Neural progenitor cell (in vitro differentiated cells): ENCODE measurements around the gene SND1. TPM values are rescaled to one million over a fixed set of nuclear protein-coding genes. Genes with fewer than 3 reads are reported as not detected.
A peak's percentile ranks its signal among the peaks of the same experiment; 100 is the strongest.

Experiments used
- DNase-seq: peaks from one replicate; pipeline ENCODE4 v3.0.0-alpha.2; 2016; ENCODE audit warnings: low spot score
- H2AFZ ChIP-seq: fragments of 200-600 bp; sonication (generic); replicated peaks from 2 replicates; pipeline ENCODE4 v1.6.1; 2016; ENCODE audit warnings: antibody characterized with exemption
- H3F3A ChIP-seq: fragments of 200-600 bp; sonication (generic); 2 replicates; pipeline ENCODE4 v1.6.1; 2016; ENCODE audit warnings: antibody characterized with exemption, low read depth
- H3K27ac ChIP-seq: fragments of 200-600 bp; sonication (generic); 2 replicates; pipeline ENCODE4 v1.5.1; 2016; ENCODE audit warnings: mild to moderate bottlenecking
- H3K27me3 ChIP-seq: fragments of 200-600 bp; sonication (generic); 2 replicates; pipeline ENCODE4 v1.6.1; 2016; ENCODE audit warnings: mild to moderate bottlenecking, moderate library complexity
- H3K36me3 ChIP-seq: fragments of 200-600 bp; sonication (generic); 2 replicates; pipeline ENCODE4 v1.5.1; 2016
- H3K4me1 ChIP-seq: fragments of 200-600 bp; sonication (generic); 2 replicates; pipeline ENCODE4 v1.6.1; 2016; ENCODE audit warnings: mixed run types
- H3K4me2 ChIP-seq: fragments of 200-600 bp; sonication (generic); 2 replicates; pipeline ENCODE4 v1.6.1; 2016
- H3K4me3 ChIP-seq: fragments of 200-600 bp; sonication (generic); 2 replicates; pipeline ENCODE4 v1.5.1; 2016
- H3K79me2 ChIP-seq: fragments of 200-600 bp; sonication (generic); 2 replicates; pipeline ENCODE4 v1.6.1; 2016; ENCODE audit warnings: low read depth
- H3K9ac ChIP-seq: fragments of 200-600 bp; sonication (generic); 2 replicates; pipeline ENCODE4 v1.6.1; 2016
- H3K9me3 ChIP-seq: fragments of 200-600 bp; sonication (generic); 2 replicates; pipeline ENCODE4 v1.5.1; 2016; ENCODE audit warnings: low read depth
- H4K20me1 ChIP-seq: fragments of 200-600 bp; sonication (generic); 2 replicates; pipeline ENCODE4 v1.6.1; 2016; ENCODE audit warnings: low read depth
- H3K27ac Mint-ChIP-seq: 3 replicates; pipeline ENCODE4 v1.8.0; 2021; ENCODE audit warnings: mixed read lengths
- H3K27me3 Mint-ChIP-seq: 2 replicates; pipeline ENCODE4 v1.8.0; 2022; ENCODE audit warnings: low read depth, mild to moderate bottlenecking, inconsistent platforms, moderate library complexity, mixed read lengths; ENCODE audit not compliant: insufficient read depth
- H3K36me3 Mint-ChIP-seq: 3 replicates; pipeline ENCODE4 v1.8.0; 2021; ENCODE audit warnings: mixed read lengths
- H3K4me1 Mint-ChIP-seq: 3 replicates; pipeline ENCODE4 v1.8.0; 2021; ENCODE audit warnings: mixed read lengths
- H3K4me3 Mint-ChIP-seq: 3 replicates; pipeline ENCODE4 v1.8.0; 2021; ENCODE audit warnings: mild to moderate bottlenecking, moderate library complexity, mixed read lengths
- H3K9me3 Mint-ChIP-seq: 3 replicates; pipeline ENCODE4 v1.8.0; 2020; ENCODE audit warnings: mixed read lengths
- EZH2 ChIP-seq: fragments of 200-600 bp; sonication (generic); IDR thresholded peaks from 2 replicates; pipeline ENCODE4 v1.6.1; 2017; ENCODE audit warnings: antibody characterized with exemption, mild to moderate bottlenecking, moderate library complexity
- EZH2phosphoT487 ChIP-seq: fragments of 200-600 bp; sonication (generic); IDR thresholded peaks from 2 replicates; pipeline ENCODE4 v1.6.1; 2017; ENCODE audit warnings: antibody characterized with exemption
- total RNA-seq: library from RNA; depleted of rRNA; stranded (reverse); fragments of >200 nt; gene quantifications from 2 replicates; pipeline ENCODE4 v1.2.3, GENCODE V29; 2015; ENCODE audit warnings: low replicate concordance
- TF ChIP-seq, protein P1 (sequence below): fragments of 200-600 bp; sonication (generic); IDR thresholded peaks from 2 replicates; pipeline ENCODE4 v1.5.1; 2017; ENCODE audit warnings: antibody characterized with exemption, mild to moderate bottlenecking

The SND1 gene
- total RNA-seq, 1 donor from 2014 or later: 154 TPM

DNA sequence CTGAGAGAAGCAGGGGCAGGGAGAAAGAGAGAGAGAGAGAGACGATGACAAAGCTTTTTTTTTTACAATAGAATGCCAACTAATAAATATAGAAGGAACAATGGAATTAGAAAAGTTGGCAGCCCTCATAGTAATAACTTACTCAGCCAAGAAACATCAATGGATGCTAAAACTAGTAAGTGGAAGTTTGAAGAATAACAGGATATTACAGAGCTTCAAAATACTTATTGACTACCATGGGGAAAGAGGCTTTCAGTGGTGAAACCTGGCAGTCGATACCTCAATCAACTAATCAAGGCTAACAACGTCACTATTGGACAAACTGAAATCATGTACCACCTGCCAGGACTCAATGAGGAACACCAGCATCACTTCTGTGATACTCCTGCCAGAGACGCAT lies 479.7 kb downstream of the SND1 start:
- Histone ChIP-seq H3K36me3 (no peaks in the 10 kb centered on the region), H4K20me1 (no peaks in the 10 kb centered on the region), H3K4me1 (peaks cover 3% of the 10 kb centered on the region), H3K4me3 (no peak overlapping the region), H3K4me2 (no peak overlapping the region), H3K9me3 (no peaks in the 10 kb centered on the region), H2AFZ (no peak overlapping the region), H3K27me3 (peaks cover 86% of the 10 kb centered on the region), H3F3A (peaks cover 6% of the 10 kb centered on the region), H3K27ac (no peak overlapping the region), H3K9ac (no peak overlapping the region), H3K79me2 (no peaks in the 10 kb centered on the region)
- TF ChIP-seq, protein P1, sequence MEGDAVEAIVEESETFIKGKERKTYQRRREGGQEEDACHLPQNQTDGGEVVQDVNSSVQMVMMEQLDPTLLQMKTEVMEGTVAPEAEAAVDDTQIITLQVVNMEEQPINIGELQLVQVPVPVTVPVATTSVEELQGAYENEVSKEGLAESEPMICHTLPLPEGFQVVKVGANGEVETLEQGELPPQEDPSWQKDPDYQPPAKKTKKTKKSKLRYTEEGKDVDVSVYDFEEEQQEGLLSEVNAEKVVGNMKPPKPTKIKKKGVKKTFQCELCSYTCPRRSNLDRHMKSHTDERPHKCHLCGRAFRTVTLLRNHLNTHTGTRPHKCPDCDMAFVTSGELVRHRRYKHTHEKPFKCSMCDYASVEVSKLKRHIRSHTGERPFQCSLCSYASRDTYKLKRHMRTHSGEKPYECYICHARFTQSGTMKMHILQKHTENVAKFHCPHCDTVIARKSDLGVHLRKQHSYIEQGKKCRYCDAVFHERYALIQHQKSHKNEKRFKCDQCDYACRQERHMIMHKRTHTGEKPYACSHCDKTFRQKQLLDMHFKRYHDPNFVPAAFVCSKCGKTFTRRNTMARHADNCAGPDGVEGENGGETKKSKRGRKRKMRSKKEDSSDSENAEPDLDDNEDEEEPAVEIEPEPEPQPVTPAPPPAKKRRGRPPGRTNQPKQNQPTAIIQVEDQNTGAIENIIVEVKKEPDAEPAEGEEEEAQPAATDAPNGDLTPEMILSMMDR: no peak
- TF ChIP-seq EZH2: no peak
- Mint-ChIP-seq H3K4me3 (no peak overlapping the region), H3K27me3 (peaks cover 12% of the 10 kb centered on the region), H3K27ac (no peak overlapping the region), H3K9me3 (peaks cover 3% of the 10 kb centered on the region), H3K4me1 (peaks cover 8% of the 10 kb centered on the region), H3K36me3 (peaks cover 3% of the 10 kb centered on the region)
- DNase-seq: no peak

DNA sequence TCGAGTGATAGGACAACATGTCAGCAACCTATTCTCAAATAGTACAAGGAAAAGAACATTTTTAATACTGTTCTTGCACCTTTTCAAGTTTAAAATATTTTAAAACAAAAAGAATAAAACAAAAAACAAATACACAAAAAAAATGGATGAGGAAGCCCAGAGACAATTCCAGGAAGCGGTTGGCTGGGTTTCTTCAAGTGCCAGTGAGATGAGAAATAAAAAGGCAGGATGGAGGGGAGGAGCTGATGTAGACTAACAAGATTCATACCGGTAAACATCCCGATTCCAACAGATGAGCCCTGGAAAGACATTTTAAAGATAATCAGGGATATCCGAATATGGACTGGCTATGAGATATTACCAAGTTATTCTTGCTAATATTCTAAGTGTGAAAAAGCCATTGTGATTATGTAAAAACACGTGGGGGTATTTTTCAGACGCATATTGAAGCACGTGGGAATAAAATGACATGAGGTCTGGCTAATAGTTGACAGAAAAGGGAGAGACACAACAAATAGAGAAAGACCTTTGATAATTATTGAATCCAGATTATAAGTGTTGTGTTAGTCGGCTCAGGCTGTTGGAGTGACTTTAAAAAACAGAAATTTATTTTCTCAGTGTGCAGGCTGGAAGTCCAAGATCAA lies 480.6 kb downstream of the SND1 start:
- Histone ChIP-seq H4K20me1 (no peaks in the 10 kb centered on the region), H3K4me1 (peaks cover 3% of the 10 kb centered on the region), H3K27ac (no peak overlapping the region), H3K4me3 (no peak overlapping the region), H3K79me2 (no peaks in the 10 kb centered on the region), H3K4me2 (no peak overlapping the region), H3K9ac (no peak overlapping the region), H3K36me3 (no peaks in the 10 kb centered on the region), H2AFZ (no peak overlapping the region), H3K9me3 (no peaks in the 10 kb centered on the region), H3F3A (peaks cover 13% of the 10 kb centered on the region), H3K27me3 (peaks cover 95% of the 10 kb centered on the region)
- Mint-ChIP-seq H3K27me3 (peaks cover 12% of the 10 kb centered on the region), H3K27ac (no peak overlapping the region), H3K4me1 (peaks cover 8% of the 10 kb centered on the region), H3K36me3 (peaks cover 3% of the 10 kb centered on the region), H3K4me3 (no peak overlapping the region), H3K9me3 (peaks cover 3% of the 10 kb centered on the region)
- no peak for TF ChIP-seq EZH2phosphoT487
- TF ChIP-seq, protein P1: no peak
- TF ChIP-seq EZH2: no peak
- DNase-seq: no peak

DNA sequence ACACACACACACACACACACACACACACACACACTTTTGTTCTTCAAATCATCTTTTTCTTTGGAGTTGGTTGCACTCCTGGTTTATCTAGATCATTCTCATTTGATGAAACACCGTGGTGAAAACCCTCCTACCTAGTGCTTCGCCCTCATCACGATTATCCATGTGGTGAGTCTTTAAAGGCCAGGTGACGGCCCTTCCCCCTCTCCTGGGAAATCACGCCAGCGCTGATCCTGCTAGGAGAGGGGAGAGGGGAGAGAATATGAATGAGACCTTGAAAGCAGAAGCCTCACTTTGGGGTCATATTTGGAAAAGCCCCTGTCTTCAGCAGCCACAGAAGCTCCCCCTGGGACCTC lies 483.1 kb downstream of the SND1 start:
- peaks cover 8% of the 10 kb centered on the region for H3K4me1 Mint-ChIP-seq
- Histone ChIP-seq H3K9ac (no peak overlapping the region), H2AFZ (peak overlapping the region; percentile 100), H3K4me3 (peak overlapping the region; percentile 69), H3K79me2 (no peaks in the 10 kb centered on the region), H3K9me3 (no peaks in the 10 kb centered on the region), H3K4me2 (peak overlapping the region; percentile 83), H3K27me3 (peaks cover 97% of the 10 kb centered on the region), H3K36me3 (no peaks in the 10 kb centered on the region), H3K4me1 (peaks cover 3% of the 10 kb centered on the region), H3F3A (peaks cover 15% of the 10 kb centered on the region), H4K20me1 (no peaks in the 10 kb centered on the region), H3K27ac (no peak overlapping the region)
- H3K4me3 Mint-ChIP-seq: peak overlapping the region; percentile 75
- H3K27ac Mint-ChIP-seq: peak overlapping the region; percentile 13
- H3K36me3 Mint-ChIP-seq: peaks cover 3% of the 10 kb centered on the region
- DNase-seq: peak; percentile 32
- peaks cover 17% of the 10 kb centered on the region for H3K27me3 Mint-ChIP-seq
- no peak for TF ChIP-seq EZH2
- TF ChIP-seq, protein P1: no peak
- TF ChIP-seq EZH2phosphoT487: no peak
- peaks cover 3% of the 10 kb centered on the region for H3K9me3 Mint-ChIP-seq
